ENCODE data around the gene ENOSF1. TPM values are rescaled to one million over a fixed set of nuclear protein-coding genes. Genes with fewer than 3 reads are reported as not detected.

Gene ENOSF1
- total and polyA plus RNA-seq, 2 of the 13 experiments (the other 11 are each of a cell fraction or from before 2014, with no cell fraction given), result 37.6 to 40.1 TPM

DNA sequence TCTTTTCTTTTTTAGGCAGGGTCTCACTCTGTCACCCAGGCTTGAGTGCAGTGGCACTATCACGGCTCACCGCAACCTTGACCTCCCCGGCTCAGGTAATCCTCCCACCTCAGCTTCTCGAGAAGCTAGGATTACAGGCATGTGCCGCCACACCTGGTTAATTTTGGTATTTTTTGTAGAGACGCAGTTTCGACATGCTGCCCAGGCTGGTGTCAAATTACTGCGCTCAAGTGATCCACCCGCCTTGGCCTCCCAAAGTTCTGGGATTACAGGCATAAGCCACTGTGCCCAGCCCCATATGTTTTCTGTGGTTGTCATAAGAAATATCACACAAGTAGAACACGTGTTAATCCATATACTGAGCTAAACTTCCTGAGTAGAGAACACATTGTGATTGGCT, 14.6 kb downstream of the ENOSF1 start:
- H3K27ac ChIP-seq (ENCODE audit: extremely low read length, insufficient read depth, low read length), result no peak overlapping the region
- peaks cover 9 to 42% of the 10 kb centered on the region in 2 experiments; a peak in 4 of 5 replicates for H3K36me3 ChIP-seq (replicated peaks in 1 of 2; ENCODE audit: control insufficient read depth in 1 of 2, insufficient read depth in 2 of 2, low read length in 2 of 2)
- intact Hi-C loops (cut with micrococcal nuclease; ENCODE audit: unreplicated experiment) (no loop called here), in situ Hi-C loops (cut with HindIII; ENCODE audit: extremely low pct_ligation_motif_present, low pct_unique_long_range_greater_than_20kb) (no loop called here)
- WGBS (ENCODE audit: low lambda C conversion rate), result 95% methylated on average over 10 of the region's 10 CpGs
- H4K20me1 ChIP-seq (ENCODE audit: insufficient read depth, low read length), result no peaks in the 10 kb centered on the region
- DNase-seq (ENCODE audit: low spot score), result no peak
- no peak overlapping the region for H2AFZ ChIP-seq (ENCODE audit: low read length)
- no peaks in the 10 kb centered on the region for H3K9me3 ChIP-seq (ENCODE audit: low read length)
- H3K4me2 ChIP-seq (ENCODE audit: low read depth, low read length), result no peak overlapping the region
- ChIA-PET POLR2A (no interaction called here), CTCF (ENCODE audit: low intra/inter-chr PET ratio, low total read pairs) (no interaction called here)
- no TSS peak for BruUV-seq (replicated peaks)
- no peak for ATAC-seq
- no peak for TF ChIP-seq PHF8 (CRISPR knock-in tag; IDR thresholded peaks at IDR 0.05)
- no peak for FAIRE-seq
- peaks cover 9% of the 10 kb centered on the region for H3K4me1 ChIP-seq (ENCODE audit: insufficient read depth, low read length)
- H3K79me2 ChIP-seq (ENCODE audit: insufficient read depth, low read length), result no peaks in the 10 kb centered on the region
- no peaks in the 10 kb centered on the region for H3K27me3 ChIP-seq (ENCODE audit: control insufficient read depth in 1 of 2, insufficient read depth in 2 of 2, low read length in 2 of 2)
- H3K4me3 ChIP-seq (replicated peaks in 1 of 3; ENCODE audit: insufficient read depth in 1 of 3, low read depth in 2 of 3, low read length in 3 of 3), result no peak overlapping the region
- H3K9ac ChIP-seq (ENCODE audit: insufficient read depth, low read depth, low read length), result no peak overlapping the region

DNA sequence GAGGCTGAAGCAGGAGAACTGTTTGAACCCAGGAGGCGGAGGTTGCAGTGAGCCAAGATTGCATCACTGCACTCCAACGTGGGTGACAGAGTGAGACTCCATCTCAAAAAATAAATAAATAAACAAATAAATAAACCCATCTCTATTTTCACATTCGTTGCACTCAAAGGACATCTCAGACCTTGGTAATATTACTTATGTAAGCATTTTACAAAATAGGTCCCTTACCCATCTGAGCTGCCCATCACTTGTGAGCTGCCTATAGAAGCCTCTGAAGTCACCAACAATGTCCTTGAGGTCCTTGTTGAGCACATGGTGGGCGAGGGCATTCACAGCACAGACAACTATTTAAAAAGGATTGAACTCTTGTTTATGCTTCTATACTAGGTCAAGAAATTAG, 15.4 kb downstream of the ENOSF1 start:
- no peaks in the 10 kb centered on the region for H3K9me3 ChIP-seq (ENCODE audit: low read length)
- H3K79me2 ChIP-seq (ENCODE audit: insufficient read depth, low read length), result no peaks in the 10 kb centered on the region
- no peak overlapping the region for H3K9ac ChIP-seq (ENCODE audit: insufficient read depth, low read depth, low read length)
- 0 out of 2 replicates have a peak, but pooled peaks have one; percentile 28 for TF ChIP-seq MAFF (IDR thresholded peaks at IDR 0.05; ENCODE audit: low read depth, low read length)
- TF ChIP-seq MAFK (conservative IDR thresholded peaks at IDR 0.05 in 1 of 2, IDR thresholded peaks at IDR 0.05 in 1 of 2; ENCODE audit: low read length in 2 of 2), result peak; percentile 24 to 73; a peak in 3 of 4 replicates
- TF ChIP-seq, protein P1, sequence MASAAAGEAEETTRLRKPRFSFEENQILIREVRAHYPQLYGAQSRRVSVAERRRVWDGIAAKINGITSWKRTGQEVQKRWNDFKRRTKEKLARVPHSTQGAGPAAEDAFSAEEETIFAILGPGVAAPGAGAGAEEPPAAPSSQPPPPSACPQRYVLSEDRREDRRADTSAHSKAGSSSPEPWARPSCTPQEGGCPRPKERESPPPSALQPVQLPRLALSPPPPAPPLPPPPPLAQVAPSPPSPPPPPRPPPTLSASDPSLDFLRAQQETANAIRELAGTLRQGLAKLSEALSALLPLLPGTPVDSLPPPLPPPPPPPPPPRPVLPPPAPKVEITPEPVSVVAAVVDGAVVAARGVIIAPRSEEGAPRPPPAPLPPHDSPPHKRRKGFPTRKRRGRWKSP (CRISPR knock-in tag; IDR thresholded peaks at IDR 0.05), result no peak
- TF ChIP-seq MTF2 (CRISPR knock-in tag; IDR thresholded peaks at IDR 0.05; ENCODE audit: borderline replicate concordance), result no peak
- TF ChIP-seq WIZ (CRISPR knock-in tag; IDR thresholded peaks at IDR 0.05), result no peak
- H3K4me3 ChIP-seq (replicated peaks in 1 of 3; ENCODE audit: insufficient read depth in 1 of 3, low read depth in 2 of 3, low read length in 3 of 3), result no peak overlapping the region
- H3K4me1 ChIP-seq (ENCODE audit: insufficient read depth, low read length), result peaks cover 1% of the 10 kb centered on the region
- ATAC-seq, result no peak
- no peak for DNase-seq (ENCODE audit: low spot score)
- WGBS (ENCODE audit: low lambda C conversion rate), result 95% methylated on average over 4 of the region's 4 CpGs
- intact Hi-C loops (cut with micrococcal nuclease; ENCODE audit: unreplicated experiment) (no loop called here), in situ Hi-C loops (cut with HindIII; ENCODE audit: extremely low pct_ligation_motif_present, low pct_unique_long_range_greater_than_20kb) (no loop called here)
- POLR2A ChIA-PET, result no interaction called here
- no peak for FAIRE-seq
- CTCF ChIA-PET (ENCODE audit: low intra/inter-chr PET ratio, low total read pairs), result no interaction called here
- no peak overlapping the region for H2AFZ ChIP-seq (ENCODE audit: low read length)
- H3K27ac ChIP-seq (ENCODE audit: extremely low read length, insufficient read depth, low read length), result no peak overlapping the region
- H3K27me3 ChIP-seq (ENCODE audit: control insufficient read depth in 1 of 2, insufficient read depth in 2 of 2, low read length in 2 of 2), result no peaks in the 10 kb centered on the region
- no TSS peak for BruUV-seq (replicated peaks)
- peaks cover 11 to 48% of the 10 kb centered on the region in 2 experiments; a peak in 4 of 5 replicates for H3K36me3 ChIP-seq (replicated peaks in 1 of 2; ENCODE audit: control insufficient read depth in 1 of 2, insufficient read depth in 2 of 2, low read length in 2 of 2)
- no peak overlapping the region for H3K4me2 ChIP-seq (ENCODE audit: low read depth, low read length)
- H4K20me1 ChIP-seq (ENCODE audit: insufficient read depth, low read length), result no peaks in the 10 kb centered on the region

All from HepG2 (cell line).